Tongue (tissue), 2 donors: ENCODE data around the gene GRIA1. TPM values are rescaled to one million over a fixed set of nuclear protein-coding genes. Genes with fewer than 3 reads are reported as not detected.

Experiments used
- DNase-seq: peaks from one replicate; pipeline ENCODE4 v3.0.0-alpha.2; 2015
- total RNA-seq: library from RNA; depleted of rRNA; stranded (reverse); fragments of >200 nt; gene quantifications from one replicate; pipeline ENCODE4 v1.2.3, GENCODE V29; 2014

Gene GRIA1
- total RNA-seq = 3.0 TPM

GRCh38 chr5:153490118-153491037 lies at the start of gene GRIA1:
GRIA1 (plus strand) TSS chr5:153490670.
- peak; percentile 31 for DNase-seq

GRCh38 chr5:153445875-153446579 lies 44.4 kb upstream of the GRIA1 start:
- DNase-seq = peak; percentile 37

GRCh38 chr5:153447534-153447933 lies 42.9 kb upstream of the GRIA1 start:
- no peak for DNase-seq

GRCh38 chr5:153456354-153456753 lies 34.1 kb upstream of the GRIA1 start:
- no peak for DNase-seq

GRCh38 chr5:153456993-153457392 lies 33.5 kb upstream of the GRIA1 start:
- DNase-seq = no peak

- DNase-seq = no peak
Observed at GRCh38 chr5:153458268-153458667, 32.2 kb upstream of the GRIA1 start.

GRCh38 chr5:153459051-153459743 lies 31.3 kb upstream of the GRIA1 start:
- peak; percentile 3 for DNase-seq

GRCh38 chr5:153460421-153460820 lies 30.0 kb upstream of the GRIA1 start:
- DNase-seq = no peak

GRCh38 chr5:153461341-153461740 lies 29.1 kb upstream of the GRIA1 start:
- no peak for DNase-seq

GRCh38 chr5:153463806-153464205 lies 26.7 kb upstream of the GRIA1 start:
- no peak for DNase-seq

- no peak for DNase-seq
Observed at GRCh38 chr5:153467546-153467945, 22.9 kb upstream of the GRIA1 start.

- DNase-seq = no peak
Observed at GRCh38 chr5:153469423-153469822, 21.0 kb upstream of the GRIA1 start.

- DNase-seq = no peak
Observed at GRCh38 chr5:153470736-153471135, 19.7 kb upstream of the GRIA1 start.

- DNase-seq = no peak
Observed at GRCh38 chr5:153476767-153477166, 13.7 kb upstream of the GRIA1 start.

GRCh38 chr5:153480401-153480800 lies 10.1 kb upstream of the GRIA1 start:
- DNase-seq = no peak

- no peak for DNase-seq
Observed at GRCh38 chr5:153483482-153483881, 7.0 kb upstream of the GRIA1 start.

GRCh38 chr5:153485641-153486040 lies 4.8 kb upstream of the GRIA1 start:
- DNase-seq = no peak

GRCh38 chr5:153486771-153487170 lies 3.7 kb upstream of the GRIA1 start:
- no peak for DNase-seq

- DNase-seq = no peak
Observed at GRCh38 chr5:153489611-153490010, 859 bp upstream of the GRIA1 start.

- no peak for DNase-seq
Observed at GRCh38 chr5:153491038-153491744, 721 bp downstream of the GRIA1 start.

- no peak for DNase-seq
Observed at GRCh38 chr5:153491856-153492255, 1.4 kb downstream of the GRIA1 start.

- peak; percentile 18 for DNase-seq
Observed at GRCh38 chr5:153496835-153497234, 6.4 kb downstream of the GRIA1 start.
